ENCODE results near the gene DPY19L2. TPM values are rescaled to one million over a fixed set of nuclear protein-coding genes. Genes with fewer than 3 reads are reported as not detected.

Gene DPY19L2
- 1.1 to 1.8 TPM (median 1.6 TPM) in 5 replicates for total RNA-seq (2022; extraction: Qiagen RNA extraction)

GRCh38 chr12:63668028-63668799 is at the start of gene DPY19L2:
DPY19L2 (minus strand) TSS chr12:63668493; CDS start chr12:63668393, 100 bp downstream.

Other genes starting within 250 kb of the DPY19L2 start
- 23.4 to 28.1 TPM (median 26.4 TPM) in 5 replicates for gene RXYLT1, start 111.4 kb upstream of the DPY19L2 start, total RNA-seq (2022; extraction: Qiagen RNA extraction)
- gene SRGAP1, start 176.2 kb upstream of the DPY19L2 start, total RNA-seq (2022; extraction: Qiagen RNA extraction) = 9.5 to 16.7 TPM (median 13.0 TPM) in 5 replicates

Data from A549 treated with dexamethasone at 1 μM for 4 hours (cell line).